ENCODE results near the gene FOXK1. TPM values are rescaled to one million over a fixed set of nuclear protein-coding genes. Genes with fewer than 3 reads are reported as not detected.

FOXK1 gene
- total and polyA plus RNA-seq, 9 of the 15 experiments (the other 6 are each of a cell fraction or from before 2014, with no cell fraction given): 0.32 to 45.5 (median 8.1) TPM

GRCh38 chr7:4739528-4739992 lies 57.5 kb downstream of the FOXK1 start:
- no peak for FAIRE-seq
- intact Hi-C loops (cut with micrococcal nuclease): loop anchor here (5.0 kb wide), 2 partner anchors 57 to 97 kb away; partner anchors contain the start of gene FOXK1
- ChIA-PET CTCF (ENCODE audit: low intra/inter-chr PET ratio) (no interaction called here), POLR2A (interaction anchor here (0.5 to 2.2 kb wide), 9 partner anchors 12 to 1597 kb away, joined by 3 to 7 read pairs (median 3); partner anchors contain the start of gene AP5Z1)
- peak; percentile 83 for ATAC-seq
- Histone ChIP-seq H3K9ac (ENCODE audit: insufficient read depth in 1 of 2, low read depth in 2 of 2, low read length in 2 of 2) (peak overlapping the region; percentile 76 to 89), H3K27ac (ENCODE audit: extremely low read depth, low read depth, low read length) (peak overlapping the region; percentile 94), H3K4me1 (replicated peaks in 1 of 2; ENCODE audit: control insufficient read depth in 2 of 2, insufficient read depth in 2 of 2, low read length in 2 of 2) (peaks cover 26 to 40% of the 10 kb centered on the region in 2 experiments), H2AFZ (ENCODE audit: low read depth, low read length) (0 out of 2 replicates have a peak overlapping the region, but pooled peaks have one; percentile 9), H3K4me2 (ENCODE audit: insufficient read depth, low read length) (peak overlapping the region; percentile 87), H3K4me3 (peak overlapping the region; percentile 26), H3K36me3 (ENCODE audit: control insufficient read depth, insufficient read depth, low read length) (peaks cover 48% of the 10 kb centered on the region), H3K27me3 (ENCODE audit: control insufficient read depth in 2 of 2, insufficient read depth in 2 of 2, low read length in 2 of 2) (no peaks in the 10 kb centered on the region), H3K9me1 (ENCODE audit: control insufficient read depth, insufficient read depth, low read length) (no peaks in the 10 kb centered on the region), H4K20me1 (replicated peaks; ENCODE audit: control insufficient read depth, insufficient read depth, low read length) (peaks cover 5% of the 10 kb centered on the region; the same call in 1 of the 2 replicates), H3K9me3 (replicated peaks; ENCODE audit: control insufficient read depth, insufficient read depth, low read depth, low read length) (no peaks in the 10 kb centered on the region), H3K79me2 (ENCODE audit: control insufficient read depth, insufficient read depth, low read length) (peaks cover 53% of the 10 kb centered on the region)
- 16% methylated on average over 16 of the region's 16 CpGs for WGBS (ENCODE audit: insufficient coverage, low coverage, missing lambda C conversion rate)
- in situ Hi-C loops (cut with MboI): no loop called here
- no TSS peak for BruUV-seq (replicated peaks)
- peak; percentile 58 to 74 (median 62) for DNase-seq (ENCODE audit: extremely low read depth in 1 of 4, low spot score in 3 of 4)
- no peak for TF ChIP-seq CSDE1 (IDR thresholded peaks at IDR 0.05)
- no peak for TF ChIP-seq XRCC5 (IDR thresholded peaks at IDR 0.05; ENCODE audit: low read depth, low read length)
- no peak for TF ChIP-seq SIX5 (IDR thresholded peaks at IDR 0.05; ENCODE audit: borderline replicate concordance in 1 of 2, insufficient read depth in 1 of 2, low read depth in 1 of 2, low read length in 2 of 2)
- no peak for TF ChIP-seq TFAM (CRISPR knock-in tag; conservative IDR thresholded peaks at IDR 0.05)
- TF ChIP-seq RBM14 (IDR thresholded peaks at IDR 0.05; ENCODE audit: borderline replicate concordance, insufficient read depth, low read depth, low read length): no peak
- no peak for TF ChIP-seq NR4A1 (CRISPR knock-in tag; IDR thresholded peaks at IDR 0.05)
- 0 out of 2 replicates have a peak, but pooled peaks have one; percentile 29 for TF ChIP-seq NR4A1 (tag; IDR thresholded peaks at IDR 0.05)
- TF ChIP-seq TAF1 (IDR thresholded peaks at IDR 0.05; ENCODE audit: control insufficient read depth, extremely low read depth, insufficient read depth, low read length, severe bottlenecking): peak; percentile 26
- no peak for TF ChIP-seq DLX4 (CRISPR knock-in tag; IDR thresholded peaks at IDR 0.05)
- TF ChIP-seq KAT8 (IDR thresholded peaks at IDR 0.05; ENCODE audit: low read depth): no peak
- TF ChIP-seq TRIM28 (IDR thresholded peaks at IDR 0.05): no peak
- TF ChIP-seq VEZF1 (CRISPR knock-in tag; IDR thresholded peaks at IDR 0.05): peak; percentile 35; the same call in 1 of the 2 replicates
- peak; percentile 6; the same call in 1 of the 2 replicates for TF ChIP-seq E2F1 (CRISPR knock-in tag; IDR thresholded peaks at IDR 0.05)
- no peak for TF ChIP-seq PCBP1 (IDR thresholded peaks at IDR 0.05; ENCODE audit: low read depth, low read length, poor library complexity, severe bottlenecking)
- TF ChIP-seq GATAD2A (IDR thresholded peaks at IDR 0.05): no peak
- TF ChIP-seq THAP12 (CRISPR knock-in tag; IDR thresholded peaks at IDR 0.05): no peak
- TF ChIP-seq POLR3A (IDR thresholded peaks at IDR 0.05; ENCODE audit: borderline replicate concordance, extremely low read depth, insufficient read depth, insufficient read length): no peak

All from K562 (cell line).